IMR-90 (cell line): Measurements from ENCODE around the gene S100A8. TPM values are rescaled to one million over a fixed set of nuclear protein-coding genes. Genes with fewer than 3 reads are reported as not detected.

Experiments used
- ATAC-seq: fragments of 200-7000 bp; cut with Tn5 transposase; 2 replicates; pipeline ENCODE4 v1.9.1; 2020; ENCODE audit warnings: low read depth, mild to moderate bottlenecking, moderate library complexity
- BruUV-seq: library from RNA; stranded (reverse); fragments of 400-500 nt; replicated peaks from 2 replicates; lab custom pipeline; 2021; lab: Mats Ljungman, UMichigan
- CTCF ChIA-PET: fragments of 300-600 bp; formaldehyde crosslinking; extraction: SDS; loops from one replicate; lab custom pipeline; 2021; ENCODE audit warnings: antibody characterized with exemption; lab: Yijun Ruan, JAX
- POLR2A ChIA-PET: fragments of 300-600 bp; sonication (Branson Sonifier 250); formaldehyde crosslinking; loops from one replicate; lab custom pipeline; 2022; ENCODE audit warnings: antibody characterized with exemption; ENCODE audit not compliant: unreplicated experiment; lab: Charles Lee
- DNase-seq: peaks from one replicate; pipeline ENCODE4 v3.0.0; 2013
- H2AFZ ChIP-seq: replicated peaks from 2 replicates; pipeline ENCODE3; 2013; ENCODE audit warnings: low read length, mild to moderate bottlenecking; ENCODE audit not compliant: poor library complexity
- H2AK5ac ChIP-seq: 2 replicates; pipeline ENCODE4 v1.6.1; 2013; ENCODE audit warnings: low read depth, low read length, inconsistent platforms
- H2AK9ac ChIP-seq: replicated peaks from 2 replicates; pipeline ENCODE3; 2013; ENCODE audit warnings: mild to moderate bottlenecking, low read depth, low read length, moderate library complexity; ENCODE audit not compliant: poor library complexity
- H2BK120ac ChIP-seq: 2 replicates; pipeline ENCODE4 v1.6.1; 2013; ENCODE audit warnings: low read depth, low read length, inconsistent platforms
- H2BK15ac ChIP-seq: 3 replicates; pipeline ENCODE4 v1.6.1; 2013; ENCODE audit warnings: low read depth, low read length, inconsistent platforms
- H2BK20ac ChIP-seq: 2 replicates; pipeline ENCODE4 v1.6.1; 2013; ENCODE audit warnings: low read depth, mild to moderate bottlenecking, inconsistent platforms, low read length, moderate library complexity
- H2BK5ac ChIP-seq: 2 replicates; pipeline ENCODE4 v1.6.1; 2013; ENCODE audit warnings: mild to moderate bottlenecking, low read depth, low read length, inconsistent platforms; ENCODE audit not compliant: poor library complexity, severe bottlenecking
- H3K14ac ChIP-seq: replicated peaks from 2 replicates; pipeline ENCODE4 v1.6.1; 2013; ENCODE audit warnings: low read depth, low read length, inconsistent platforms
- H3K18ac ChIP-seq: 2 replicates; pipeline ENCODE4 v1.6.1; 2013; ENCODE audit warnings: low read depth, low read length, control low read depth
- H3K23ac ChIP-seq: 2 replicates; pipeline ENCODE4 v1.6.1; 2013; ENCODE audit warnings: low read depth, low read length, inconsistent platforms
- H3K27ac ChIP-seq: 2 replicates; pipeline ENCODE4 v1.5.1; 2013; ENCODE audit warnings: mild to moderate bottlenecking, control low read depth, low read length; ENCODE audit not compliant: insufficient read depth
- H3K27me3 ChIP-seq: 2 replicates; pipeline ENCODE4 v1.6.1; 2013; ENCODE audit warnings: low read length; ENCODE audit not compliant: control insufficient read depth, insufficient read depth
- H3K36me3 ChIP-seq: 2 replicates; pipeline ENCODE4 v1.6.1; 2013; ENCODE audit warnings: low read length, mixed read lengths; ENCODE audit not compliant: control insufficient read depth, insufficient read depth
- H3K4ac ChIP-seq: 2 replicates; pipeline ENCODE4 v1.6.1; 2013; ENCODE audit warnings: low read depth, low read length, inconsistent platforms
- H3K4me1 ChIP-seq: 2 replicates; pipeline ENCODE4 v1.6.1; 2013; ENCODE audit warnings: low read length, mixed read lengths; ENCODE audit not compliant: control insufficient read depth, insufficient read depth
- H3K4me2 ChIP-seq: 2 replicates; pipeline ENCODE4 v1.6.1; 2013; ENCODE audit warnings: low read depth, mild to moderate bottlenecking, control low read depth, low read length, moderate library complexity
- H3K4me3 ChIP-seq: 2 replicates; pipeline ENCODE4 v1.5.1; 2013; ENCODE audit warnings: low read depth, mild to moderate bottlenecking, control low read depth, low read length, moderate library complexity; ENCODE audit not compliant: insufficient read depth
- H3K56ac ChIP-seq: 2 replicates; pipeline ENCODE4 v1.6.1; 2013; ENCODE audit warnings: low read length, inconsistent platforms; ENCODE audit not compliant: insufficient read depth; ENCODE audit errors: extremely low read depth
- H3K79me1 ChIP-seq, 2 experiments: 2 replicates each; pipeline ENCODE4 v1.6.1; 2013; ENCODE audit warnings: low read length in 2 of 2, inconsistent platforms in 1 of 2, low read depth in 1 of 2
- H3K9ac ChIP-seq: 2 replicates; pipeline ENCODE4 v1.6.1; 2013; ENCODE audit warnings: low read depth, low read length, control low read depth
- H3K9me1 ChIP-seq: 2 replicates; pipeline ENCODE4 v1.6.1; 2013; ENCODE audit warnings: low read length, inconsistent platforms; ENCODE audit not compliant: insufficient read depth
- H3K9me3 ChIP-seq: 2 replicates; pipeline ENCODE4 v1.6.1; 2013; ENCODE audit warnings: low read length; ENCODE audit not compliant: control insufficient read depth, insufficient read depth
- H4K20me1 ChIP-seq: 2 replicates; pipeline ENCODE4 v1.6.1; 2013; ENCODE audit warnings: low read length, inconsistent platforms; ENCODE audit not compliant: insufficient read depth
- H4K5ac ChIP-seq: 2 replicates; pipeline ENCODE4 v1.6.1; 2013; ENCODE audit warnings: mild to moderate bottlenecking, low read depth, low read length, control low read depth
- H4K8ac ChIP-seq, 2 experiments: 2 replicates each; pipeline ENCODE4 v1.6.1; 2013; ENCODE audit warnings: low read depth in 2 of 2, low read length in 2 of 2, control low read depth in 1 of 2, inconsistent platforms in 1 of 2
- H4K91ac ChIP-seq: 2 replicates; pipeline ENCODE4 v1.6.1; 2013; ENCODE audit warnings: low read depth, low read length, inconsistent platforms; ENCODE audit not compliant: insufficient read depth
- MAFK ChIP-seq: IDR thresholded peaks from 2 replicates; pipeline ENCODE4 v1.6.1; 2012; ENCODE audit warnings: low read depth, low read length, improper control_type of control experiment
- MAZ ChIP-seq: IDR thresholded peaks from 2 replicates; pipeline ENCODE4 v1.6.1; 2012; ENCODE audit warnings: low read depth, mild to moderate bottlenecking, low read length, improper control_type of control experiment, moderate library complexity, borderline replicate concordance
- MXI1 ChIP-seq: IDR thresholded peaks from 2 replicates; pipeline ENCODE4 v1.6.1; 2012; ENCODE audit warnings: low read depth, mild to moderate bottlenecking, low read length, moderate library complexity, borderline replicate concordance
- RFX5 ChIP-seq: IDR thresholded peaks from 2 replicates; pipeline ENCODE4 v1.8.0; 2012; ENCODE audit warnings: low read depth, mild to moderate bottlenecking, low read length, moderate library complexity
- SMC3 ChIP-seq: fragments of 150-350 bp; IDR thresholded peaks from 2 replicates; pipeline ENCODE4 v1.6.1; 2016; ENCODE audit warnings: low read depth, mild to moderate bottlenecking, antibody characterized with exemption, low read length, moderate library complexity
- WGBS, 2 experiments: methylation state at CpG; one replicate each; pipeline versions ENCODE4 v1.1.5 to v1.1.7; 2013; ENCODE audit warnings: missing lambda C conversion rate in 2 of 2; ENCODE audit not compliant: insufficient read length in 1 of 2; ENCODE audit errors: extremely low coverage in 2 of 2; 5-methylcytosine and 5-hydroxymethylcytosine counted together
- dilution Hi-C: fragments of 300-500 bp; cut with HindIII; formaldehyde crosslinking; loops from one replicate; pipeline ENCODE4 v1.14.3; 2018; ENCODE audit warnings: low sequenced_read_pairs; ENCODE audit not compliant: unreplicated experiment
- in situ Hi-C: fragments of 300-500 bp; cut with MboI; formaldehyde crosslinking; loops from 3 replicates; pipeline ENCODE4 v1.14.3; 2019; ENCODE audit warnings: low sequenced_read_pairs, inconsistent platforms, mixed read lengths
- intact Hi-C: fragments of 100-400 bp; cut with micrococcal nuclease; formaldehyde crosslinking; loops from 2 replicates; pipeline ENCODE4 v1.10.0; 2022
- polyA plus RNA-seq, 3 experiments: library from polyadenylated mRNA; depleted of rRNA; stranded (reverse); fragments of >200 nt; gene quantifications; 2 replicates each; pipeline ENCODE4 v1.2.3, GENCODE V29; 2012; ENCODE audit warnings: low replicate concordance in 1 of 3
- total RNA-seq: library from RNA; depleted of rRNA; stranded (reverse); fragments of >200 nt; gene quantifications from 2 replicates; pipeline ENCODE4 v1.2.3, GENCODE V29; 2012

The S100A8 gene
- total and polyA plus RNA-seq, 2 of the 4 experiments (the other 2 are of a cell fraction): not detected

GRCh38 chr1:153428791-153429190 is 37.9 kb upstream of the S100A8 start (continued):
- TF ChIP-seq MAZ (no peak), MXI1 (no peak), SMC3 (no peak)

- Histone ChIP-seq H3K4me1 (no peaks in the 10 kb centered on the region), H3K56ac (no peak overlapping the region), H3K79me1 (no peaks in the 10 kb centered on the region), H3K36me3 (no peaks in the 10 kb centered on the region), H3K23ac (no peak overlapping the region), H3K9me1 (peaks cover 3% of the 10 kb centered on the region; the same call in 1 of the 2 replicates), H4K8ac (no peak overlapping the region), H3K27me3 (peaks cover 6% of the 10 kb centered on the region), H2BK15ac (no peak overlapping the region), H3K4me3 (no peak overlapping the region), H4K91ac (no peak overlapping the region), H3K4me2 (no peak overlapping the region), H2AK5ac (no peak overlapping the region), H4K20me1 (no peaks in the 10 kb centered on the region), H3K27ac (no peak overlapping the region), H2AFZ (no peak overlapping the region), H3K9me3 (no peaks in the 10 kb centered on the region), H3K9ac (no peak overlapping the region), H2AK9ac (no peak overlapping the region), H2BK5ac (no peak overlapping the region), H3K18ac (no peak overlapping the region), H3K4ac (no peak overlapping the region), H3K14ac (no peak overlapping the region), H4K5ac (no peak overlapping the region), H2BK20ac (no peak overlapping the region), H2BK120ac (no peak overlapping the region)
- in situ Hi-C loops (no loop called here), dilution Hi-C loops (no loop called here), intact Hi-C loops (no loop called here)
- TF ChIP-seq MAZ (no peak), RFX5 (no peak), MAFK (no peak)
- WGBS, 2 experiments: 48% methylated on average over 6 of the region's 12 CpGs; no CpG with 5 or more reads in 1 of the 2 experiments
- no TSS peak for BruUV-seq
- ChIA-PET POLR2A (no interaction called here), CTCF (no interaction called here)
- DNase-seq (no peak), ATAC-seq (no peak)
Measured at GRCh38 chr1:153428073-153428638, 37.3 kb upstream of the S100A8 start.
